Measurements from ENCODE around the gene TNFRSF21. TPM values are rescaled to one million over a fixed set of nuclear protein-coding genes. Genes with fewer than 3 reads are reported as not detected.

The TNFRSF21 gene
- total RNA-seq, 2 donors from 2014 or later: 21.8 to 22.5 TPM

DNA sequence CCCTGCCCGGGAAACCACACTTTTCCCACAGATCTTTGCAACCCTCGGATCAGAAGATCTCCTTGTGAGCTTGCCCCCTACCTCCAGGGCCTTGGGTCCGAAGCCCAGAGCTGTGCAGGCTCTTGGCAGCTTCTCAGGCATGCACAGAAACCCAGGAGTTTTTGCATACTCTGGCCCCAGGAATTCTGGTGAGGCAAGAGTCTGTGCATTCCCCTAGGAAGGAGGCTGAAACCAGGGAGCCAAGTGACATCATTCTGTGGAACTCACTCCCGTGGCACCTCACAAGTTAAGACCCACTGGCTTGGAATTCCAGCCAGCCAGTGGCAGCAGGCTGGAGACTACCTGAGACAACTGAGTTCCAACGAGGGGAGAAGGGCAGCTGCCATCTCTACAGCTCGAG, 100.1 kb downstream of the TNFRSF21 start:
- Histone ChIP-seq H3K4me3 (no peak overlapping the region), H3K27ac (no peak overlapping the region), H3K9me3 (no peaks in the 10 kb centered on the region), H3K36me3 (no peaks in the 10 kb centered on the region), H3K4me1 (replicated peaks) (no peaks in the 10 kb centered on the region), H3K27me3 (replicated peaks; ENCODE audit: insufficient read depth) (no peaks in the 10 kb centered on the region)
- TF ChIP-seq, protein P1, sequence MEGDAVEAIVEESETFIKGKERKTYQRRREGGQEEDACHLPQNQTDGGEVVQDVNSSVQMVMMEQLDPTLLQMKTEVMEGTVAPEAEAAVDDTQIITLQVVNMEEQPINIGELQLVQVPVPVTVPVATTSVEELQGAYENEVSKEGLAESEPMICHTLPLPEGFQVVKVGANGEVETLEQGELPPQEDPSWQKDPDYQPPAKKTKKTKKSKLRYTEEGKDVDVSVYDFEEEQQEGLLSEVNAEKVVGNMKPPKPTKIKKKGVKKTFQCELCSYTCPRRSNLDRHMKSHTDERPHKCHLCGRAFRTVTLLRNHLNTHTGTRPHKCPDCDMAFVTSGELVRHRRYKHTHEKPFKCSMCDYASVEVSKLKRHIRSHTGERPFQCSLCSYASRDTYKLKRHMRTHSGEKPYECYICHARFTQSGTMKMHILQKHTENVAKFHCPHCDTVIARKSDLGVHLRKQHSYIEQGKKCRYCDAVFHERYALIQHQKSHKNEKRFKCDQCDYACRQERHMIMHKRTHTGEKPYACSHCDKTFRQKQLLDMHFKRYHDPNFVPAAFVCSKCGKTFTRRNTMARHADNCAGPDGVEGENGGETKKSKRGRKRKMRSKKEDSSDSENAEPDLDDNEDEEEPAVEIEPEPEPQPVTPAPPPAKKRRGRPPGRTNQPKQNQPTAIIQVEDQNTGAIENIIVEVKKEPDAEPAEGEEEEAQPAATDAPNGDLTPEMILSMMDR (IDR thresholded peaks at IDR 0.05): no peak
- TF ChIP-seq POLR2A (IDR thresholded peaks at IDR 0.05): no peak
- no peak for TF ChIP-seq POLR2AphosphoS5 (IDR thresholded peaks at IDR 0.05)
- DNase-seq (ENCODE audit: low spot score): no peak
- intact Hi-C loops (cut with DNase I): no loop called here
- 91% methylated on average over 6 of the region's 6 CpGs for WGBS

DNA sequence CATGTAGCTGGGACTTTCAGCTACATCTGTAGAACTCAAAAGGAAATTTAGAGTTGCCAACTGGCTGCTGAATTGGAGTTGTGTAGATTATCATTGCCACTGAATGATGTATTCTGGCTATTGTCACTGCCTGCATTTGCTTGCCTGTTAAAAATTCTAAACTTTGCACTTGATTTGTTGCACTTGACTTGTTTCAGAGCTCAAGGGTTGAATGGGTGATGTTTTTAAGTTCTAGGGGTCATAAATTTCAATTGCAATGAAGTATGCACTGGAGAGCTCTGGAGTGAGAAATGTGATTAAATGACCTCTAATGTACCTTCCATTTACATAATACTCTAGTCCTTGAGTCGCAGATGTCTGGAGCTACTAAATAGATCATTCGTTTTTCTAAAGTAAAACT, 102.4 kb downstream of the TNFRSF21 start:
- no peak for TF ChIP-seq POLR2A (IDR thresholded peaks at IDR 0.05)
- TF ChIP-seq, protein P1 (IDR thresholded peaks at IDR 0.05): no peak
- TF ChIP-seq POLR2AphosphoS5 (IDR thresholded peaks at IDR 0.05): no peak
- intact Hi-C loops (cut with DNase I): no loop called here
- no peak for DNase-seq (ENCODE audit: low spot score)
- H3K4me1 ChIP-seq (replicated peaks): no peaks in the 10 kb centered on the region
- no peaks in the 10 kb centered on the region for H3K27me3 ChIP-seq (replicated peaks; ENCODE audit: insufficient read depth)
- H3K27ac ChIP-seq: no peak overlapping the region
- 88% methylated on average over 2 of the region's 2 CpGs for WGBS
- no peaks in the 10 kb centered on the region for H3K36me3 ChIP-seq
- H3K4me3 ChIP-seq: no peak overlapping the region
- no peaks in the 10 kb centered on the region for H3K9me3 ChIP-seq

DNA sequence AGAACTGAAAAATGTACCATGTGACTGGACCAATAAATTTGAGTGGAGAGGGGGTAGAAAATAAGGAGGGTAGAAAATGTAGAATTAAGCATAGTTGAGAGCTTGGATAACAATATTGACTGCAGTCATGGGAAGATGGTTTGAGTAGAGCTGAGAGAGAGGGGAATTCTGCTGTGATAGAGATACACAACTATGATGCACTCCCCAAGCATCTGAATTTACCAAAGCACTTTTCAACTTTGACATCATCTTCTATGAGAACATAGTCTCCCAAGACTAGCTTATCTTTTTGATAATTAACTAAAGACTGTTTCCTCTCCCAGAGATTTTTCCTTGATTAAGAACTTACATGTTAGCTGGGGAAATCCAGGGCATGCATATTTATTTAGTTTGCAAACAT, 103.1 kb downstream of the TNFRSF21 start:
- Histone ChIP-seq H3K27ac (no peak overlapping the region), H3K27me3 (replicated peaks; ENCODE audit: insufficient read depth) (no peaks in the 10 kb centered on the region), H3K4me1 (replicated peaks) (no peaks in the 10 kb centered on the region), H3K4me3 (no peak overlapping the region), H3K36me3 (no peaks in the 10 kb centered on the region), H3K9me3 (no peaks in the 10 kb centered on the region)
- TF ChIP-seq, protein P1 (IDR thresholded peaks at IDR 0.05): no peak
- TF ChIP-seq POLR2A (IDR thresholded peaks at IDR 0.05): no peak
- TF ChIP-seq POLR2AphosphoS5 (IDR thresholded peaks at IDR 0.05): no peak
- no peak for DNase-seq (ENCODE audit: low spot score)
- intact Hi-C loops (cut with DNase I): no loop called here

DNA sequence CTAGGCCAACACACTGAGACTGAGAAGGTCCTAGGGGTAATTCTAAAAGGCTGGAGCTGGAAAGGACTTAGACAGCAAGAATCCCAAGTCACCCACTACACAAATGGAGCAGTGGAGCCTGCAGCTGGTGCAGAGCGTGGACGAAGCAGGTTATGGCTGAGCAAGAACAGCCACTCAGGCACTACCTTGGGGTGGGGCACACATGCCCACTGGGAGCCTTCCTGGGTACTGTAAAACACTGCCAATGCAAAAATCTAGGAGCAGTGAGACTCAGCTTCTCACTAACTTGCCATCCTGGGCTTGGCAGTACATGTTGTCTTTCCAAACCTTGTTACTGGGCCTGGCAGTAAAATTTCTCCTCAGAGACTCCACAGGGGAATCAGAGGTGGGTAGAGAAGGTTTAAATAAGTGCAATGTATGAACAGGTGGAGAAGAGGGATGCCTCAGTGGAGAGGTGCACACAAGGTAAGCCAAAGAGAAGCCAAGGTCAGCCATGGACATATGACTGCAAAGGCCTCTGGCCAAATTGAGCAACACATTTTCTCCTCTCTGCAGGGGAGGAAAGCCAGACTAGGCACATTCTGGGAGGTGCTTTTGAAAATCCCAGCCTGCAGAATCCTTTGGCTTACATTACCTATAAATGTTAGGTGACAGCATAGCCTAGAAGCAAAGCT, 105.6 kb downstream of the TNFRSF21 start:
- no peak overlapping the region for H3K4me3 ChIP-seq
- H3K27me3 ChIP-seq (replicated peaks; ENCODE audit: insufficient read depth): no peaks in the 10 kb centered on the region
- H3K27ac ChIP-seq: no peak overlapping the region
- intact Hi-C loops (cut with DNase I): no loop called here
- no peaks in the 10 kb centered on the region for H3K9me3 ChIP-seq
- WGBS: 74% methylated on average over 2 of the region's 2 CpGs
- TF ChIP-seq, protein P1 (IDR thresholded peaks at IDR 0.05): no peak
- TF ChIP-seq POLR2AphosphoS5 (IDR thresholded peaks at IDR 0.05): no peak
- no peak for TF ChIP-seq POLR2A (IDR thresholded peaks at IDR 0.05)
- no peaks in the 10 kb centered on the region for H3K36me3 ChIP-seq
- DNase-seq (ENCODE audit: low spot score): no peak
- H3K4me1 ChIP-seq (replicated peaks): no peaks in the 10 kb centered on the region

DNA sequence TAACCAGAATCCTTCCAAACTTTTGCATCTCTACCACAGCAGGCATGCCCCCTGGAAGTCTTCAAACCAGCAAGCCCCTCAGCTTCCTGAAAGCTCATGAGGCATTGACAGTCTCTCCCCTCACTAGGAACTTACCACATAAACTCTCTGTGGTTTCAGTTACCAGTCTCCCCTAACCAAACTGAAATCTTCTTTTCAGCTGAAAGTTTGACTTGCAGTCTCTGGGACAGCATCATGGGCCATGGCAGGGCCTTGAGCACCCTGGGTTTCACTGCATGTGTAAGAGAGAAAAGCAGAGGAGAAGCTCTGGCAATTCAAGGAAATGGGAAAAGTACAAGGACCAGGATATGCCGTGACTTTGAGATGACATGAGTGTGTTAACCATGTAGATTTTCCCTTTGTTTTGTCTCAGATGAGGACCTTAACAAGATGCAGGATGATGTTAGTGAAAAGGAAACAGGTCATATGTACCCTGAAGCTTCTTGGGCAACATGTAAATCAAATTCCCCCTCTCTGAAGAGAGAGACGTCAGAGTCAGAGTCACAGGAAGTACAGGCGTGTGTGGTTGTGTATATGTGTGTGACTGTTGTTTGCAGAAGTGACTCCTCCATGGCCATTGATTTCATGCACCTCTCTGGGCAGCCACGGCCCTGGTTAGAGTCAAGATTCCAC, 106.3 kb downstream of the TNFRSF21 start:
- no peaks in the 10 kb centered on the region for H3K9me3 ChIP-seq
- no peak overlapping the region for H3K27ac ChIP-seq
- intact Hi-C loops (cut with DNase I): no loop called here
- no peaks in the 10 kb centered on the region for H3K4me1 ChIP-seq (replicated peaks)
- 86% methylated on average over 4 of the region's 4 CpGs for WGBS
- no peak for DNase-seq (ENCODE audit: low spot score)
- no peaks in the 10 kb centered on the region for H3K36me3 ChIP-seq
- no peak overlapping the region for H3K4me3 ChIP-seq
- H3K27me3 ChIP-seq (replicated peaks; ENCODE audit: insufficient read depth): no peaks in the 10 kb centered on the region
- TF ChIP-seq, protein P1 (IDR thresholded peaks at IDR 0.05): no peak
- TF ChIP-seq POLR2A (IDR thresholded peaks at IDR 0.05) (no peak), POLR2AphosphoS5 (IDR thresholded peaks at IDR 0.05) (no peak)

All from prostate gland (tissue), 2 donors.